SJCRH30 (cell line): ENCODE data around the gene BBS10. TPM values are rescaled to one million over a fixed set of nuclear protein-coding genes. Genes with fewer than 3 reads are reported as not detected.
"Not testable (repeated sequence)": the region's sequence is repeated elsewhere in the genome, so short reads cannot be mapped to it uniquely, and the experiment has no call there.

Source experiments
- DNase-seq, 2 experiments: peaks; one replicate each; pipeline ENCODE4 v3.0.0-alpha.2; 2015 to 2020
- H3K27ac ChIP-seq: fragments of 250-450 bp; sonication (Bioruptor Pico); 2 replicates; pipeline ENCODE4 v1.5.1; 2020; ENCODE audit warnings: mild to moderate bottlenecking, moderate library complexity
- H3K27me3 ChIP-seq: fragments of 250-450 bp; sonication (Bioruptor Pico); 2 replicates; pipeline ENCODE4 v1.5.1; 2020; ENCODE audit warnings: mild to moderate bottlenecking, moderate library complexity
- H3K36me3 ChIP-seq: fragments of 250-450 bp; sonication (Bioruptor Pico); 2 replicates; pipeline ENCODE4 v1.5.1; 2020; ENCODE audit warnings: mild to moderate bottlenecking, moderate library complexity
- H3K4me1 ChIP-seq: fragments of 250-450 bp; sonication (Bioruptor Pico); 2 replicates; pipeline ENCODE4 v1.5.1; 2020; ENCODE audit warnings: mild to moderate bottlenecking, moderate library complexity
- H3K4me3 ChIP-seq: fragments of 250-450 bp; sonication (Bioruptor Pico); 2 replicates; pipeline ENCODE4 v1.5.1; 2020; ENCODE audit warnings: mild to moderate bottlenecking, moderate library complexity
- H3K9me3 ChIP-seq: fragments of 250-450 bp; sonication (Bioruptor Pico); replicated peaks from 2 replicates; pipeline ENCODE4 v1.5.1; 2020; ENCODE audit warnings: mild to moderate bottlenecking, moderate library complexity
- total RNA-seq: library from RNA; depleted of rRNA; stranded (reverse); fragments of >200 nt; shearing (Covaris generic); gene quantifications from 2 replicates; pipeline ENCODE4 v1.2.3, GENCODE V29; 2014

Gene BBS10
- total RNA-seq, 1 experiment from 2014 or later = 15.7 TPM

DNA sequence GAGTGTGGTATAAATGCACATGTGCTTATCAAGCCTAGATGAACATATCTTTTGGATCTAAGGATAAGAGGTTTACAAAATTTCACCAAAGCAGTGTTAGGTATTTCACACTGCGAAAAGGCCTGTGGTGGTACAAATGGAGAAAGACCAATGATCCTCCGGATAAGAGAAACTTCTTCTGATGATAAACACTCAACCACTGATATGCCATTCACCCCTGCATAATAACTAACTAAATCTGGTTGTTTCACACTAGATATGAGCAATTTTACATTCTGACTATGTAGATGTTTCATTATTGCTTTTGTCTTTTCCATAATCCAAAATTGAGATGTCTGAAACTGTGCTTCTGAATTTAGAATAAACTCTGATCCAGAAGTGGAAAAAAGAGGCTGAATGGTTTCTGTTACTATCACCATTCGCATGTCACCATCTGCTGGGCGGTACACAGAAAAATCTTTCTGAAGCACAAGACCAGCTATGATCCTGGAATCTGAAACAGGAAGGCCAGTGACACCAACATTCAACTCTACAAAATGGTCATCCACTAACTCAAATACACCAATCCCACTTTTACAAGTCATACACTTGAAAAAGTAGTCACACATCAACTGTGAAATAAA, 1.3 kb downstream of the BBS10 start:
- no peak overlapping the region for H3K27ac ChIP-seq
- H3K4me3 ChIP-seq = peak overlapping the region; percentile 76
- DNase-seq = peak; percentile 33 to 60

DNA sequence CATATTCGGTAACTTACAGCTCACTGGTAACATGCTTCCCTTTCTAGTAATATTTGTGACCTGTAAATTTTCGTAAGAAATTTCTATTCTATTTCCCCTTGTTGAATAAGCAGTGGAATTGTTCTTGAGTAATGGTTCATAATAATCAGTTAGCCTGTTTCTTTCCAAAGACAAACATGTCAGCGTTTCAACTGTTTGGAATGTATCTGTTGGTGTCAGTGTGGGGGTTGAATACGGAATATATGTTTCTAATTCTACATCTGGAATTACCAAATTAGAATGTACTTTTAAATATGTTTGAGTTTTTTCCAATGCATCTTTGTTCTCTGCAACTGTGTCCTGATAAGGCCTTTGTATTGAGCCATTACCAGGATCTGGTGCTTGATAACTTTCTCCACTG, 2.0 kb downstream of the BBS10 start:
- no peak overlapping the region for H3K27ac ChIP-seq
- no peaks in the 10 kb centered on the region for H3K4me1 ChIP-seq
- H3K27me3 ChIP-seq = no peaks in the 10 kb centered on the region
- H3K36me3 ChIP-seq = no peaks in the 10 kb centered on the region
- H3K9me3 ChIP-seq = no peaks in the 10 kb centered on the region
- H3K4me3 ChIP-seq = no peak overlapping the region
- no peak for DNase-seq

More for the DNA sequence above, 1.3 kb downstream of the BBS10 start:
- H3K9me3 ChIP-seq = no peaks in the 10 kb centered on the region
- no peaks in the 10 kb centered on the region for H3K36me3 ChIP-seq
- H3K4me1 ChIP-seq = no peaks in the 10 kb centered on the region
- H3K27me3 ChIP-seq = no peaks in the 10 kb centered on the region

- Histone ChIP-seq H3K4me1 (no peaks in the 10 kb centered on the region), H3K27me3 (no peaks in the 10 kb centered on the region), H3K27ac (no peak overlapping the region), H3K9me3 (no peaks in the 10 kb centered on the region), H3K36me3 (no peaks in the 10 kb centered on the region), H3K4me3 (no peak overlapping the region)
- no peak for DNase-seq
Measured at GRCh38 chr12:76345569-76345968, 2.6 kb downstream of the BBS10 start.

DNA sequence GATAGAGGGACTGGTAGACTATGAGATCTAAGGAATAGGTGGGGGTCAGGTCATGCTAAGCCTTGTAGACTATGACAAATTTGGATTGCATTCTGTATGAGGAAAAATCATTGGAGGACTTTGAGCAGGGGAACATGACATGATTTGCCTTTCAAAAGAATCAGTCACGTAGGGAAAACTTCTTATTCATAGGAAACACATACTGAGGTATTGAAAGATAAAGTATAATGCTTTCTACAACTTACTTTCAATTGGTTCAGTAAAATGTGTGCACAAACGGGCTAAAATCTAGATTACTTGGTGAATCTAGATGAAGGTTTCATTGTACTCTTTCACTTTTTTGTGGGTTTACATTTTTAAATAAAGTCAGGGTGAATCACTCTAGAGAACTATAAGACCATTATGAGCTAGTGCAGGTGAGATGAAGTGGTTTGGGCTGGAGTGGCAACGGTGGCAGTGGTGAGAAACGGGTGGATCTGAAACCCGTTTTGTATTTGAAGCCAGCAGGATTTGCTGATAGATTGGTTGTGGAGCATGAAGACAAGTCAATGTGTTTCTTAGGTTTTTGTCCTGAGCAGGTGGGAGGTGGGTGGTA, 6.7 kb downstream of the BBS10 start:
- DNase-seq = no peak
- H3K27ac ChIP-seq = no peak overlapping the region

GRCh38 chr12:76340680-76341435, 7.4 kb downstream of the BBS10 start:
- Histone ChIP-seq H3K36me3 (no peaks in the 10 kb centered on the region), H3K9me3 (no peaks in the 10 kb centered on the region), H3K4me3 (no peak overlapping the region), H3K27ac (no peak overlapping the region), H3K27me3 (no peaks in the 10 kb centered on the region), H3K4me1 (no peaks in the 10 kb centered on the region)
- no peak for DNase-seq

More for the DNA sequence above, 6.7 kb downstream of the BBS10 start:
- H3K9me3 ChIP-seq = no peaks in the 10 kb centered on the region
- H3K27me3 ChIP-seq = no peaks in the 10 kb centered on the region
- H3K4me1 ChIP-seq = no peaks in the 10 kb centered on the region
- H3K36me3 ChIP-seq = no peaks in the 10 kb centered on the region
- no peak overlapping the region for H3K4me3 ChIP-seq

GRCh38 chr12:76337583-76337982, 10.6 kb downstream of the BBS10 start:
- no peaks in the 10 kb centered on the region for H3K36me3 ChIP-seq
- H3K9me3 ChIP-seq = no peaks in the 10 kb centered on the region
- H3K27me3 ChIP-seq = no peaks in the 10 kb centered on the region
- peaks cover 4% of the 10 kb centered on the region; the same call in 1 of the 2 replicates for H3K4me1 ChIP-seq
- no peak for DNase-seq
- no peak overlapping the region for H3K4me3 ChIP-seq
- H3K27ac ChIP-seq = no peak overlapping the region

- H3K4me1 ChIP-seq = peaks cover 4% of the 10 kb centered on the region; the same call in 1 of the 2 replicates
- no peaks in the 10 kb centered on the region for H3K27me3 ChIP-seq
- H3K9me3 ChIP-seq = no peaks in the 10 kb centered on the region
- H3K4me3 ChIP-seq = no peak overlapping the region
- H3K27ac ChIP-seq = no peak overlapping the region
- no peak for DNase-seq
- H3K36me3 ChIP-seq = no peaks in the 10 kb centered on the region
Measured at GRCh38 chr12:76332606-76333005, 15.6 kb downstream of the BBS10 start.

DNA sequence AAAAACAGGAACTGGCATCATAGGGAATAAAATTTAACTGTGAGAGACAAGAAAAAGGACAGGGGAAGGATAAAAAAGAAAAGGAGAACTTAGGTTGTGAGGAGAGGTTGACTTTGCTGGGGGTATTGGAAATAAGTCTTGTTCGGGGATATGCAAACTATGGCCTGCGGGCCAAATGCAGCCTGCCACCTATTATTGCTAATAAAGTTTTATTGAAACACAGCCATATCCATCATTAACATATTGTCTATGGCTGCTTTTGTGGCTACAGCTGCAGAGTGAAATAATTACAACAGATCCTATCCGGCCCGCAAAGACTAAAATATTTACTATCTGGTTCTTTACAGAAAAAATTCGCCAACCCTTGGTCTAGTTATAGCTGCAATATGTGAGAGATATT, 18.6 kb downstream of the BBS10 start:
- Histone ChIP-seq H3K36me3 (no peaks in the 10 kb centered on the region), H3K4me1 (no peaks in the 10 kb centered on the region), H3K9me3 (no peaks in the 10 kb centered on the region), H3K4me3 (no peak overlapping the region), H3K27me3 (no peaks in the 10 kb centered on the region), H3K27ac (no peak overlapping the region)
- DNase-seq = no peak

- no peak overlapping the region for H3K4me3 ChIP-seq
- H3K4me1 ChIP-seq = no peaks in the 10 kb centered on the region
- DNase-seq = no peak
- H3K9me3 ChIP-seq = no peaks in the 10 kb centered on the region
- no peaks in the 10 kb centered on the region for H3K27me3 ChIP-seq
- H3K27ac ChIP-seq = no peak overlapping the region
- H3K36me3 ChIP-seq = no peaks in the 10 kb centered on the region
Measured at GRCh38 chr12:76329159-76329558, 19.1 kb downstream of the BBS10 start.

GRCh38 chr12:76319595-76320319, 28.5 kb downstream of the BBS10 start:
- peak in 1 of 2 experiments; percentile 19 for DNase-seq
- not testable (repeated sequence) for H3K36me3 ChIP-seq, H3K27me3 ChIP-seq, H3K9me3 ChIP-seq, H3K4me1 ChIP-seq
- H3K4me3 ChIP-seq = peak overlapping the region; percentile 70
- peak overlapping the region; percentile 31 for H3K27ac ChIP-seq

- Histone ChIP-seq H3K27ac (no peak overlapping the region; the same call in 1 of the 2 replicates), H3K4me1 (no peaks in the 10 kb centered on the region), H3K27me3 (no peaks in the 10 kb centered on the region), H3K4me3 (peak overlapping the region; percentile 70), H3K9me3 (0 out of 2 replicates have a peak, but pooled peaks cover 2% of the 10 kb centered on the region), H3K36me3 (no peaks in the 10 kb centered on the region)
- peak in 1 of 2 experiments; percentile 20 for DNase-seq
Measured at GRCh38 chr12:76318773-76319594, 29.2 kb downstream of the BBS10 start.

DNA sequence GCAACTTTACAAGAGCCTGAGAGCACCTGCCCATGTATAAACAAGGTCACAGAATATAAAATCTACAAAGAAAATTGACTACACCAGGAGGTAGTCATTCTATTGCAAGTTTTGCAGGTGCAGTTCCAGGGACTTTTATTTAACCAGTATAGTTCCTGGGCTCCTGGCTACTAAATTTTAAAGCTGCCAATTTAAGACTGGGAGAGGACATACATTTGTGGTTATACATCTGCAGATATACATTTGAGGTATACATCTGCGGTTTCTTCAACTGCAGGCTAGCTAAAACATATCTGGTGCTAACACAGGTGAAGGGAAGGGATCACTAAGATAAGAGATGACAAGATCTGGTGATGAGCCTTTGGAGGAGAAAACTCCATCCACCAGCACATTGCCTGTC, 30.2 kb downstream of the BBS10 start:
- H3K4me3 ChIP-seq = no peak overlapping the region
- H3K27ac ChIP-seq = no peak overlapping the region
- no peaks in the 10 kb centered on the region for H3K4me1 ChIP-seq
- no peaks in the 10 kb centered on the region for H3K27me3 ChIP-seq
- no peaks in the 10 kb centered on the region for H3K36me3 ChIP-seq
- DNase-seq = no peak
- H3K9me3 ChIP-seq = 0 out of 2 replicates have a peak, but pooled peaks cover 2% of the 10 kb centered on the region

GRCh38 chr12:76316468-76316867, 31.7 kb downstream of the BBS10 start:
- no peak overlapping the region for H3K27ac ChIP-seq
- no peaks in the 10 kb centered on the region for H3K36me3 ChIP-seq

DNA sequence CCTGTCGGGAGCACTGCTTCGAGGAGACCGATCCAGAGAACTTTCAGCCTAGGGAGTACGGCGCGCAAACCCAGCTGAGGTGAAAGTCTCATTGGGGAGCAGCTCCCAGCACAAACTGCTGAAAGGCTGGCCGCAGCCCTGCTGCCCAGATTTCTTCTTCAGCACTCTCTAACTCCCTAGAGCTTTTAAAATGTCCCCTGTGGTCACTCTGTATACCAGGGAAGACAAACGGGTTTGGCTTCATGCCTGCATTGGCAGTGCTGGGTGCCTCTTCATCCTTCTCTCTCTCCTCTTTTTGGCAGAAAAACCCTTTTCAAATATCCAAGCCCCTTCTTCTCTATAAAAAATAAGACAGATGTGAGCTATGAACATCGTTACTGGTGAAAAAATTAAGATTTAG, 34.9 kb downstream of the BBS10 start:
- Histone ChIP-seq H3K27me3 (no peaks in the 10 kb centered on the region), H3K4me3 (no peak overlapping the region), H3K9me3 (no peaks in the 10 kb centered on the region), H3K36me3 (no peaks in the 10 kb centered on the region), H3K4me1 (no peaks in the 10 kb centered on the region), H3K27ac (no peak overlapping the region)
- no peak for DNase-seq

More at GRCh38 chr12:76316468-76316867, 31.7 kb downstream of the BBS10 start:
- Histone ChIP-seq H3K4me3 (no peak overlapping the region), H3K27me3 (no peaks in the 10 kb centered on the region), H3K4me1 (no peaks in the 10 kb centered on the region), H3K9me3 (no peaks in the 10 kb centered on the region)
- DNase-seq = no peak
